Tibial nerve (tissue), 4 donors: ENCODE data around the gene ZBTB37. TPM values are rescaled to one million over a fixed set of nuclear protein-coding genes. Genes with fewer than 3 reads are reported as not detected.
A peak's percentile ranks its signal among the peaks of the same experiment; 100 is the strongest.
"Not testable (repeated sequence)": the region's sequence is repeated elsewhere in the genome, so short reads cannot be mapped to it uniquely, and the experiment has no call there.

ENCODE experiments used
- DNase-seq, 2 donors: peaks; one replicate each; pipeline ENCODE4 v3.0.0-alpha.2; 2019; ENCODE audit warnings: low spot score in 2 of 2
- H3K27ac ChIP-seq, 4 donors: fragments of 200-600 bp; sonication (generic) in 3 of 4; one replicate each; pipeline ENCODE4 v1.5.1; 2017 to 2019; ENCODE audit warnings: mild to moderate bottlenecking in 1 of 4
- H3K27me3 ChIP-seq, 2 donors: fragments of 200-600 bp; sonication (generic) in 1 of 2; one replicate each; pipeline versions ENCODE4 v1.5.1 to v1.6.0; 2017 to 2019
- H3K36me3 ChIP-seq, 3 donors: fragments of 200-600 bp; sonication (generic); one replicate each; pipeline ENCODE4 v1.5.1; 2018 to 2019
- H3K4me1 ChIP-seq, 4 donors: fragments of 200-600 bp; sonication (generic) in 3 of 4; one replicate each; pipeline ENCODE4 v1.5.1; 2017 to 2019
- H3K4me3 ChIP-seq, 4 donors: fragments of 200-600 bp; sonication (generic) in 3 of 4; one replicate each; pipeline ENCODE4 v1.5.1; 2017 to 2019; ENCODE audit warnings: mild to moderate bottlenecking in 1 of 4, moderate library complexity in 1 of 4
- H3K9me3 ChIP-seq, 4 donors: fragments of 200-600 bp; sonication (generic) in 3 of 4; one replicate each; pipeline ENCODE4 v1.5.1; 2017 to 2019
- EP300 ChIP-seq, 2 donors: sonication (generic); formaldehyde crosslinking; IDR thresholded peaks; one replicate each; pipeline ENCODE4 v1.6.1; 2017; ENCODE audit warnings: antibody characterized with exemption in 2 of 2, mild to moderate bottlenecking in 1 of 2
- POLR2A ChIP-seq, 2 donors: fragments of 450-650 bp; IDR thresholded peaks; one replicate each; pipeline ENCODE4 v1.6.1; 2017; ENCODE audit warnings: antibody characterized with exemption in 2 of 2, mild to moderate bottlenecking in 2 of 2, moderate library complexity in 2 of 2
- WGBS, 2 donors: methylation state at CpG; one replicate each; pipeline ENCODE4 v1.1.5; 2018; 5-methylcytosine and 5-hydroxymethylcytosine counted together
- total RNA-seq, 4 donors: library from RNA; depleted of rRNA; stranded (reverse); fragments of >200 nt; gene quantifications; one replicate each; pipeline ENCODE4 v1.1.0, GENCODE V29; 2016
- TF ChIP-seq, protein P1 (sequence below), 5 experiments: fragments of 200-600 bp in 3 of 5; fragments of 450-650 bp in 2 of 5; sonication (generic) in 3 of 5; IDR thresholded peaks; one replicate each; pipeline ENCODE4 v1.5.1; 2016 to 2019; ENCODE audit warnings: antibody characterized with exemption in 5 of 5, mild to moderate bottlenecking in 3 of 5, moderate library complexity in 2 of 5

The ZBTB37 gene
- total RNA-seq, 4 donors from 2014 or later = 11.7 to 17.0 (median 13.7) TPM

DNA sequence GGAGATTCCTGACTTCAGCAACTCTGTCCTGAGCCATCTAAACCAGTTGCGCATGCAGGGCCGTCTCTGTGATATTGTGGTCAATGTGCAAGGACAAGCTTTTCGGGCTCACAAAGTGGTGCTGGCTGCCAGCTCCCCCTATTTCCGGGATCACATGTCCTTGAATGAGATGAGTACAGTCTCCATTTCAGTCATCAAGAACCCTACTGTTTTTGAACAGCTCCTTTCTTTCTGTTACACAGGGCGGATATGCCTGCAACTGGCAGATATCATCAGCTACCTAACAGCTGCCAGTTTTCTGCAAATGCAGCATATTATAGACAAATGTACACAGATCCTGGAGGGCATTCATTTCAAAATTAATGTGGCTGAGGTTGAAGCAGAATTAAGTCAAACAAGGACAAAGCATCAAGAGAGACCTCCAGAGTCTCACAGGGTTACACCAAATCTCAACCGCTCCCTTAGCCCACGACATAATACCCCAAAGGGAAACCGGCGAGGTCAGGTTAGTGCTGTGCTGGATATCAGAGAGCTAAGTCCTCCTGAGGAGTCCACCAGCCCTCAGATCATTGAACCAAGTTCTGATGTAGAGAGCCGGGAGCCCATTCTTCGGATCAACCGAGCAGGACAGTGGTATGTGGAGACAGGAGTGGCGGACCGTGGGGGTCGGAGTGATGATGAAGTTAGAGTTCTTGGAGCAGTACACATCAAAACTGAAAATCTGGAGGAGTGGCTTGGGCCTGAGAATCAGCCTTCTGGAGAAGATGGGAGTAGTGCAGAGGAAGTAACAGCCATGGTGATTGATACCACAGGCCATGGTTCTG, 2.3 kb downstream of the ZBTB37 start:
- H3K36me3 ChIP-seq = peaks cover 0 to 61% (median under 1%) of the 10 kb centered on the region in 3 donors
- H3K9me3 ChIP-seq = no peaks in the 10 kb centered on the region
- no peak for DNase-seq
- no peak overlapping the region for H3K4me3 ChIP-seq
- peaks cover 0 to 39% (median 18%) of the 10 kb centered on the region in 4 donors for H3K4me1 ChIP-seq
- 77 to 84% methylated on average over 15 of the region's 15 CpGs for WGBS, 2 donors
- H3K27me3 ChIP-seq = no peaks in the 10 kb centered on the region
- TF ChIP-seq, protein P1, sequence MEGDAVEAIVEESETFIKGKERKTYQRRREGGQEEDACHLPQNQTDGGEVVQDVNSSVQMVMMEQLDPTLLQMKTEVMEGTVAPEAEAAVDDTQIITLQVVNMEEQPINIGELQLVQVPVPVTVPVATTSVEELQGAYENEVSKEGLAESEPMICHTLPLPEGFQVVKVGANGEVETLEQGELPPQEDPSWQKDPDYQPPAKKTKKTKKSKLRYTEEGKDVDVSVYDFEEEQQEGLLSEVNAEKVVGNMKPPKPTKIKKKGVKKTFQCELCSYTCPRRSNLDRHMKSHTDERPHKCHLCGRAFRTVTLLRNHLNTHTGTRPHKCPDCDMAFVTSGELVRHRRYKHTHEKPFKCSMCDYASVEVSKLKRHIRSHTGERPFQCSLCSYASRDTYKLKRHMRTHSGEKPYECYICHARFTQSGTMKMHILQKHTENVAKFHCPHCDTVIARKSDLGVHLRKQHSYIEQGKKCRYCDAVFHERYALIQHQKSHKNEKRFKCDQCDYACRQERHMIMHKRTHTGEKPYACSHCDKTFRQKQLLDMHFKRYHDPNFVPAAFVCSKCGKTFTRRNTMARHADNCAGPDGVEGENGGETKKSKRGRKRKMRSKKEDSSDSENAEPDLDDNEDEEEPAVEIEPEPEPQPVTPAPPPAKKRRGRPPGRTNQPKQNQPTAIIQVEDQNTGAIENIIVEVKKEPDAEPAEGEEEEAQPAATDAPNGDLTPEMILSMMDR (IDR thresholded peaks at IDR 0.05) = no peak
- TF ChIP-seq EP300 (IDR thresholded peaks at IDR 0.05) (no peak), POLR2A (IDR thresholded peaks at IDR 0.05) (no peak)
- H3K27ac ChIP-seq = peak overlapping the region in 1 of 4 donors; percentile 95

DNA sequence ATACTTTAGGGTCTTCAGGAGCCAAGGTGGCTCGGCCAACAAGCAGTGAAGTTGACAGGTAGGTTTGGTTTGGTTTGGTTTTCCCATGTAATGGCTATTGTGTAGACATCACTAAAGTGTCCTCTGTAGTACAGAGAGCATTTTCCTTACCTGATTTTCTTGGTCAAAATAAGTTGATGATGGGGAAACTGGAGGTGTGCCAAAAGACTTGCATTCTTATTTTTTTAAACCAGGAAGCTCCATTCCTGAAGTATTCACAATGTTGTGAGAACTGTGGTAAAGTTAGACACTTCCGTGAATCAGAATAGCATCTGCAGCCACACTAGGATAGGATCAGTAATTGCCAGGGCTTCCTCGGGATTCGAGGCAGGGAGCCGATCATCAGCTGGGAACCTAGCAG, 2.9 kb downstream of the ZBTB37 start:
- peaks cover 0 to 33% (median 13%) of the 10 kb centered on the region in 4 donors for H3K4me1 ChIP-seq
- H3K27me3 ChIP-seq = no peaks in the 10 kb centered on the region
- DNase-seq = no peak
- H3K36me3 ChIP-seq = peaks cover 0 to 61% (median 0%) of the 10 kb centered on the region in 3 donors
- no peaks in the 10 kb centered on the region for H3K9me3 ChIP-seq
- H3K4me3 ChIP-seq = no peak overlapping the region
- WGBS, 2 donors = 78 to 87% methylated on average over 5 of the region's 5 CpGs
- H3K27ac ChIP-seq = no peak overlapping the region
- no peak for TF ChIP-seq EP300 (IDR thresholded peaks at IDR 0.05)
- TF ChIP-seq, protein P1 (IDR thresholded peaks at IDR 0.05) = no peak
- TF ChIP-seq POLR2A (IDR thresholded peaks at IDR 0.05) = no peak

DNA sequence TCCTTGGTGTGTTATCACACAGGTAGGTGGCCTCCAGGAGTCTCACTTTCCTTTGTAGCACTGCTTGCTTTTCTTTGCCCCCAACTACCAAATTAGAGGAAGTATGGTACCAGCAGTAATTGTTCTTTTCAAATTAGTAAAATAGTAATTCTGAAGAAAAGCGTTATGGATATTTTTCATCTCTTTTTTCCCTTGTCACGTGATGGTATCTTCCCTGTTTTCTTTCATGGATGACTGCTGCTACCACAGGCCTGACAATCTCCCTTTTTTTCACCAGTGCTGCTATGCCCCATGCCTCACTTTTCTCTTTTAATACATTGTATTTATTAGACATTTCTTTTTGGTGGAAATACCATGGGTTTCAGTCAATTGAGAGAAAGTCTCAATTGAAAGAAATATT, 3.3 kb downstream of the ZBTB37 start:
- no peak overlapping the region for H3K4me3 ChIP-seq
- H3K27ac ChIP-seq = no peak overlapping the region
- 89 to 91% methylated on average over 2 of the region's 2 CpGs for whole genome bisulfite sequencing, 2 donors
- DNase-seq = no peak
- H3K4me1 ChIP-seq = peaks cover 0 to 29% (median 10%) of the 10 kb centered on the region in 4 donors
- no peaks in the 10 kb centered on the region for H3K9me3 ChIP-seq
- no peaks in the 10 kb centered on the region for H3K27me3 ChIP-seq
- H3K36me3 ChIP-seq = peaks cover 0 to 63% (median 0%) of the 10 kb centered on the region in 3 donors
- TF ChIP-seq, protein P1 (IDR thresholded peaks at IDR 0.05) = no peak
- TF ChIP-seq POLR2A (IDR thresholded peaks at IDR 0.05) (no peak), EP300 (IDR thresholded peaks at IDR 0.05) (no peak)

DNA sequence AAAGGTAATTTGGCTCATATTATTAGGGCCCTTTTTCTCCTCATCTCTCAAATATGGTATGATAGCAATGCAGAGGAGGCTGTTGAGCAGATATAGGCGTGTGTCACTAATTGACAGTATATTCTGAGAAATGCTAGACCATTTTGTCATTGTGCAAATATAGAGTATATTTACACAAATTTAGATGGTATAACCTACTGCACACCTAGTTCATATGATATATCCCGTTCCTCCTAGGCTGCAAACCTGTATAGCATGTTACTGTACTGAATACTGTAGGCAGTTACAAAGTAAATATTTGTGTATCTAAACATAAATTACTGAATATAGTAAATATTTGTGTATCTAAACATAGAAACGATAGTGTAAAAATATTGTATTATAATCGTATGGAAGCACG, 8.6 kb downstream of the ZBTB37 start:
- TF ChIP-seq, protein P1 (IDR thresholded peaks at IDR 0.05) = no peak
- TF ChIP-seq EP300 (IDR thresholded peaks at IDR 0.05) = no peak
- no peak for TF ChIP-seq POLR2A (IDR thresholded peaks at IDR 0.05)
- no peak overlapping the region for H3K4me3 ChIP-seq
- H3K27ac ChIP-seq = no peak overlapping the region
- H3K9me3 ChIP-seq = no peaks in the 10 kb centered on the region
- H3K4me1 ChIP-seq = peaks cover 0 to 6% (median 2%) of the 10 kb centered on the region in 4 donors
- 90 to 92% methylated on average over 5 of the region's 5 CpGs for WGBS, 2 donors
- DNase-seq = no peak
- no peaks in the 10 kb centered on the region for H3K27me3 ChIP-seq
- peaks cover 0 to 87% (median 0%) of the 10 kb centered on the region in 3 donors for H3K36me3 ChIP-seq

DNA sequence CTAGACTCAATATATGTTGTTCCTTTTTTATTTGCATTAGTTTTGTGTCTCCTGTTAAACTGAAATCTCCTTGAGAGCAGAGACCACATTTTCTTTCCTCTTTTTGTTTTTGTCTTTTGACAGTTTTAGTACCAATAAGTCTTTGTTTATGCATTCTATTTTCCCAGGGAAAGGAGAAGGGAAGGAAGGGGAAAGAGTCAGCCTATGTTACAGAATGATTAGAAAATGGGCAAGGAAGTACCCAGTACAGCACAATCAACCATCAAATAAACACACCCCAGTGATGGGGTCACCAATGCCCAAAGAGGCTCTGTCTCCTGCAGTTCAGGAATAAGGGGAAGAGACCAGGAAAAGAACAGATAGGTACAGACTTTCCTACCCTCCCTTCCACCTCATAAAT, 10.1 kb downstream of the ZBTB37 start:
- no peak overlapping the region for H3K27ac ChIP-seq
- no peaks in the 10 kb centered on the region for H3K9me3 ChIP-seq
- peaks cover 0 to 77% (median 0%) of the 10 kb centered on the region in 3 donors for H3K36me3 ChIP-seq
- no peak overlapping the region for H3K4me3 ChIP-seq
- no peaks in the 10 kb centered on the region for H3K4me1 ChIP-seq
- no peak for DNase-seq
- TF ChIP-seq, protein P1 (IDR thresholded peaks at IDR 0.05) = no peak
- TF ChIP-seq EP300 (IDR thresholded peaks at IDR 0.05) (no peak), POLR2A (IDR thresholded peaks at IDR 0.05) (no peak)
- no peaks in the 10 kb centered on the region for H3K27me3 ChIP-seq

DNA sequence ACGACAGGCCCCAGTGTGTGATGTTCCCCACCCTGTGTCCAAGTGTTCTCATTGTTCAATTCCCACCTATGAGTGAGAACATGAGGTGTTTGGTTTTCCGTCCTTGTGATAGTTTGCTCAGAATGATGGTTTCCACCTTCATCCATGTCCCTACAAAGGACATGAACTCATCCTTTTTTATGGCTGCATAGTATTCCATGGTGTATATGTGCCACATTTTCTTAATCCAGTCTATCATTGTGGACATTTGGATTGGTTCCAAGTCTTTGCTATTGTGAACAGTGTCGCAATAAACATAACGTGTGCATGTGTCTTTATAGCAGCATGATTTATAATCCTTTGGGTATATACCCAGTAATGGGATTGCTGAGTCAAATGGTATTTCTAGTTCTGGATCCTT, 12.9 kb downstream of the ZBTB37 start:
- DNase-seq, H3K9me3 ChIP-seq: not testable (repeated sequence)

More for the DNA sequence above, 12.9 kb downstream of the ZBTB37 start:
- H3K4me3 ChIP-seq, H3K4me1 ChIP-seq, H3K27me3 ChIP-seq, H3K27ac ChIP-seq: not testable (repeated sequence)
- WGBS, 2 donors = 86 to 91% methylated on average over 4 of the region's 4 CpGs
- H3K36me3 ChIP-seq = peaks cover 0 to 56% (median 0%) of the 10 kb centered on the region in 3 donors
